ENCODE data around the gene GLP1R.

GLP1R gene

DNA sequence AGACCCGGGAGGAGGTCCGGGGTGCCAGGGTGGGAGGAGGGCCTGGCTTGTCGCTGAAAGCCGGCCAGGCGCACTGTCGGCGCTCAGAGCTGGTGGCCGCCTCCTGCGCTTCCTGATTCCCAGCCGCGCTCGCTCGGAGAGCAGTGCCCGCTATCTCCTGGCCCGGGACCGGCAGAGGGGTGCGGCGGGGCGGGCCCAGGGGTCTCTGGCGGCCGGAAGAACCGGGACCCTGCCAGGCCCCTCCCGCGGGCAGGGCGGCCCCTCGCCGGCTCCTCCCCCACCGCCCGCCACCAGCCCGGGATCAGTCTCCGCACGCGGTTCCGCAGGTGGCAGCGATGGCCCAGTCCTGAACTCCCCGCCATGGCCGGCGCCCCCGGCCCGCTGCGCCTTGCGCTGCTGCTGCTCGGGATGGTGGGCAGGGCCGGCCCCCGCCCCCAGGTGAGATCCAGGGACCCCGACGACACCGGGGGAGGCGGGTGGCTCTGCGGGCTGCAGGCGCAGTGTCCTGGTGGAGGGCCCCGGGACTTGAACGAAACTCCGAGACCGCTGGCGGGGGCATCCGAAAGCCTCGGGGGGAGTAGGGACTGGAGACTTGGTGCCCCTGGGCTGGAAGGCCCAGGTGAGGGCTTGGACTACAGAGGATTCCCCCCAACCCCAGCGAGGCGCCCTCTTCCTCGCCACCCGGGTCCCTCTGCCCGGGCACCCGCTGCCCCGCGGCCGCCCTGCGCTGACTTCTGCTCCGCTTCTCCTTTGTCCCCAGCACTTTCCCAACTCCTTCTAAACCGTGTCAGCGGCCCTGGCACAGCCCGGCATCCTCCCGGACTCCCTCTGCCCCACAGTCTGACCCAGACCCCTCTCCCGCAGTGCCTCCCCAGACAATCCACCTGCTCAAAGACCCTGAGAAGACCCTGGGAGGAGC lies at the start of gene GLP1R:
GLP1R (plus strand) TSS at position 301 of the 919 bp plus-strand sequence; CDS start at position 361, 60 bp downstream.
- no peak for FAIRE-seq
- DNase-seq (ENCODE audit: extremely low spot score, insufficient read length, low read depth) = no peak

DNA sequence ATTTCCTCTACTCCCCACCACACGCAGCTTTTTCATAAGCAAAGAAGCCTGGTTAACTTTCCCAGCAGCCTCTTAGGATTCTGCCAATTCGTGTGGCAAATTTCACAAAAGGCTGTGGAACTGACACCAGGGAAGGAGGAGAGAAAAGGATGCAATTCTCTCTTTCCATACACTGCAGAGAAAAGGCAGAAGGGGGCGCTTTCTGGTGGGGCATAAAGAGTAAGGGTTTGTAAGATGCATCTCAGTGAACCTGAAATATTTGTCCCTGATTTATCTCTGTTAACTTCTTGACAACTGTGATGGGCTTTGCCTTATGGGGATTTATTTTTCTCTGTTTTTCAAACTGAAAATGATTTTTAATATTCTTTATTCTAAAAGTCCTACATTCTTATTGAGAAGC lies 45.5 kb upstream of the GLP1R start:
- DNase-seq (ENCODE audit: extremely low spot score, insufficient read length, low read depth) = no peak
- FAIRE-seq = no peak

- no peak for FAIRE-seq
- DNase-seq (ENCODE audit: extremely low spot score, insufficient read length, low read depth) = no peak
Measured at GRCh38 chr6:39003492-39003891, 45.1 kb upstream of the GLP1R start.

GRCh38 chr6:39004801-39005200 lies 43.8 kb upstream of the GLP1R start:
- no peak for FAIRE-seq

DNA sequence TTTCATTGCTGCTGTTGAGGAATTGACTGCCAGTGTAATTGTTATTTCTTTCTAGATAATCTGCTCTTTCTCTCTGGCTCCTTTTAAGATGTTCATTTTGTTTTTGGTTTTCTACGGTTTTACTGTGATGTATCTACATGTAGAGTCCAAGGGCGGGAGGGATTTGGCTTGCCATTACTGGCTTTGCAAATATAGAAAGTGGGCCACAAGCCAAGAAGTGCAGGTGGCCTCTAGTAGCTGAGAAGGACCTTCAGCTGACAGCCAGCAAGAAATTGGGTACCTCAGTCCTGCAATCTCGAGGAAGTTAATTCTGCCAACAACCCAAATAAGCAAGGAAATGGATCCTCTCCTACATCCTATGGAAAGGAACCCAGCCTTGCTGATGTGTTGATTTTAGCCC lies 42.8 kb upstream of the GLP1R start:
- FAIRE-seq (no peak), DNase-seq (ENCODE audit: extremely low spot score, insufficient read length, low read depth) (no peak)

More at GRCh38 chr6:39004801-39005200, 43.8 kb upstream of the GLP1R start:
- DNase-seq (ENCODE audit: extremely low spot score, insufficient read length, low read depth) = no peak

DNA sequence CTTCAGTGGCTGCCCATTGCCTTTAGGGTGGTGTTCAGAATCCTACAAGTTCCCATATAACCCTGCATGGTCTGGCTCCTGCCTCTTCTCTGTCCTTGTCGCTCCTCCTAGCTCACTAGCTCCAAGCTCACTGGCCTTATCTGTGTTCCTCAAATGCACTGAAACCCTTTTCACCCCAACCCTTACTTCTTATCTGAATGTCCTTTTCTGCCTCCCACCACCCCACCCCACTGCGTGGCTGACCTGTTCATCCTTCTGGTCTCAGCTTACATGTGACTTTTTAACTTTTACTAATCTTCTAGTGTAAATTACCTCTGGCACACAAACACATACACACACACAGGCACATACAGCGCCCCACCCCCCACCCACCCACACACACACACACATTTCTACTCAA lies 41.0 kb upstream of the GLP1R start:
- no peak for FAIRE-seq
- no peak for DNase-seq (ENCODE audit: extremely low spot score, insufficient read length, low read depth)

DNA sequence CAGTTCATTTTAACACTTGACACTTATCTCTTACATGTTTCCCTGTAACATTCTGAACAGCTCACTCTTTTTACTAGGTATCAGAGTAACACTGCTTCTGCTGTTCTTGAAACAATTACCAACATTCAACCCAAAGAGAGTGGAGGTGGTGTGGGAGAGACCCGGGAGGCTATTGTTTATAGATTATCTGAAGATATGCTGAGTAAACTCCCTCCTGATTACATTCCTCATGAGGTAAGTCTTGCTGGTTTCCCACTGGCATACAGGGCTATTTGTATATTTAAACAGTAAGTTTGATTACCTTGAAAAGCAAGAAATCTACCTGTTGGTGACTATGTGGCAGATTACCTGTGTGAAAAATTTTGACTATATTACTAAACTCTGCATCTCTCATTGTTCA lies 39.8 kb upstream of the GLP1R start:
- DNase-seq (ENCODE audit: extremely low spot score, insufficient read length, low read depth) (no peak), FAIRE-seq (no peak)

- DNase-seq (ENCODE audit: extremely low spot score, insufficient read length, low read depth) (no peak), FAIRE-seq (no peak)
Measured at GRCh38 chr6:39009476-39009875, 39.1 kb upstream of the GLP1R start.

- FAIRE-seq (no peak), DNase-seq (ENCODE audit: extremely low spot score, insufficient read length, low read depth) (no peak)
Measured at GRCh38 chr6:39016839-39017546, 31.6 kb upstream of the GLP1R start.

DNA sequence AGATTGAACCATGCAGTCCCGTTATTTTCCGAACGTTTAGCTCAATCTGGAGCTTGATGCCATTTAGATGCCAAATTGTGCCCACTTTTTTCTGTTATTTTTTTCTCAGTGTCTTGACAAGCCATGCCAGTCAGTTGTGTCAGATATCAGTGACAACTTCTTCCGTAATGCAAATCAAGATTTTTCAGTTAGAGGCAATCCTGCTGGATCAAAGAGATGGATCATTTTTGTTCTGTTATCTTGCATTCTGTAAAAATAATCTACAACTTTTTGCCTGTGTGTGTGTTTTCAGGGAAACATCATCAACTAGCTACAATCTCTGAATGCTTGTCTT lies 31.1 kb upstream of the GLP1R start:
- DNase-seq (ENCODE audit: extremely low spot score, insufficient read length, low read depth) (no peak), FAIRE-seq (no peak)

DNA sequence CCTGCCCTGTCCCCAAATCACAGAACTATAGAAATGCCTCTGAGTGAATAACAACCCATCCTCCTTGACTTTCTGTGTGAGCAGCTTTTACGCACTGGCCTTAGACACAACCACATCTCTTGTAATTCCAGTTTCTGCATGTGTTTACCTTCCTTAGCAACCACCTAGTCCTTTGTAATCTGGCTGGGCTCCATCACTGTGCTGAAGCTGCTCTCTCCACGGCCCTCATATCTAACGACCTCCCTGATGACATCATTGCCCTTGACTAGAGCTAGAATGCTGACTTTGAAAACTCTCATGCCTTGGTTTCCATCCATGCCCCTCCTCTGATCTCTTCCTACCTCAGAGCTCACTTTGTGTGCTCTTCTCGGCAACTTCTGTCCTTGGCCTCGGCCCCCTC lies 30.5 kb upstream of the GLP1R start:
- FAIRE-seq (no peak), DNase-seq (ENCODE audit: extremely low spot score, insufficient read length, low read depth) (no peak)

- FAIRE-seq = no peak
- DNase-seq (ENCODE audit: extremely low spot score, insufficient read length, low read depth) = no peak
Measured at GRCh38 chr6:39020136-39020535, 28.4 kb upstream of the GLP1R start.

DNA sequence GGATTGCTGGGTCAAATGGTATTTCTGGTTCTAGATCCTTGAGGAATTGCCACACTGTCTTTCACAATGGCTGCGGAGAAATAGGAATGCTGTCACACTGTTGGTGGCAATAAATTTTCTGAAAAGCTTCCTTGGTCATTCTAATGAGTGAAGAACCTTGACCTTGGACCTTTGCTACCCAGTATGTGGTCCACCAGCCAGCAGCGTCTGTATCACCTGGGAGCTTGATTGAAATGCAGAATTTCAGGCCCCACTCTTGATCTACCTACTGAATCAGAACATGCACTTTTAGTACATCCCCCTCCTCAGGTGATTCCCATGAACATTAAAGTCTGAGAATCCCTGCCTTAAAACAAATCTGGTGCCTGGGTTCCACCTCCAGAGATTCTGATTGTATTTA lies 27.5 kb upstream of the GLP1R start:
- FAIRE-seq (no peak), DNase-seq (ENCODE audit: extremely low spot score, insufficient read length, low read depth) (no peak)

DNA sequence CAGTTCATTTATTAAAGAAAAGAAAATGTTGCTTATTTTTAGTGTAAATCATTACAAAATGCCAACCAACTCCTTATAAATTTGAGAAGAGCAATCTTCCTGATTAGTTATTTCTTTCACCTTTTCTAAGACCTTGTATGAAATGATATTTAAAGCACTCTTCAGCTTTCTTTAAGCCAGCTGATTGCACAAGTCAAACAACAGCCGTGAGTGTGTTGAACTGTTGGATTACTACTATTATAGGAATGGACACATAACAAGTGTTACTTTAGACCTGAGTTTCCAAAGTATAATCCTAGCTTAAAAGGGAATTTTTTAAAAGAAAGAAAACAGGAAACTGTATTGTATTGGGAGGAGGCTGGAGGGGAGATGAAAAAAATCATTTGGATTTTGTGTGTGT lies 26.8 kb upstream of the GLP1R start:
- FAIRE-seq (no peak), DNase-seq (ENCODE audit: extremely low spot score, insufficient read length, low read depth) (no peak)

DNA sequence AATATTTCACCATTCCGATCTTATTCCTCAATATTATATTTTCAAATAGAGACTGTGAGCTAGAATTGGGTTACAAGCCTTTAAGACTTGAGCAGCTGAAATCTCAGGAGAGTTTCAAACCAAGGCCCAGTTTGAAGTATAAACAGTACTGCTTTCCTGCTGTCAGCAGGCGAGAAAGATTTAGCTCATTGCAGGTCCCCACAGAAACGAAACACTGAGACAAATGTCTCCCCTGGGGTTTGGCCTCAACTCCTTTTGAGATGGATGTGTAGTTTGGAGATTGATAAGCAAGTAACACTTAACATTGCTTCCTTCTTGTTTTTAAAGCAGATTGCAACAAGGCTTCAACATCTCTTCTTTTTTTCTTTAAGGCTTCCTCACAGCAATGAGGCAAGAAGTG lies 22.4 kb upstream of the GLP1R start:
- no peak for FAIRE-seq
- no peak for DNase-seq (ENCODE audit: extremely low spot score, insufficient read length, low read depth)

GRCh38 chr6:39029156-39030011 lies 19.2 kb upstream of the GLP1R start:
- FAIRE-seq (peak; percentile 72), DNase-seq (ENCODE audit: extremely low spot score, insufficient read length, low read depth) (peak; percentile 39)

- DNase-seq (ENCODE audit: extremely low spot score, insufficient read length, low read depth) (no peak), FAIRE-seq (no peak)
Measured at GRCh38 chr6:39035681-39036080, 12.9 kb upstream of the GLP1R start.

GRCh38 chr6:39037082-39037508 lies 11.5 kb upstream of the GLP1R start:
- no peak for DNase-seq (ENCODE audit: extremely low spot score, insufficient read length, low read depth)
- no peak for FAIRE-seq

DNA sequence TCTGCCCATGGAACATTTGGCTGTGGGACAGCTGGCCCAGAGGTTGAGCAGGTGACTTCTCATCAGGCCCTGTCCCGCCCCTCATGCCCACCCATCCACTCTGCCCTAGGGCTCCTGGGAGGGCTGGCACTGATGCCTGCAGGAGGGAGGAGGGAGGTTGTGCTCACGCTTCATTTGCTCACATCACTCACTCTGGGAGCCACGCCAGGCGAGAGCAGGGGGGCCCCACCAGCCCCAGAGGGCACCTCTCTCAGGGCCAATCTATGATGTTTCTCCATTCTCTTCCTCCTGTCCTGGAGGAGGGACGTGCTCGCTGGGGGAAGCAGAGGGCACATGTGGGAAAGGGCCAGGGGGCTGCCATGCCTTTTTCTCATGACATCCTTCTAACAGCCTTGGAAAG lies 10.9 kb upstream of the GLP1R start:
- no peak for FAIRE-seq
- no peak for DNase-seq (ENCODE audit: extremely low spot score, insufficient read length, low read depth)

- FAIRE-seq = peak; percentile 24
- DNase-seq (ENCODE audit: extremely low spot score, insufficient read length, low read depth) = no peak
Measured at GRCh38 chr6:39040080-39040673, 8.4 kb upstream of the GLP1R start.
